Measurements from ENCODE around the gene SERPINB3.
"Not testable (repeated sequence)": the region's sequence is repeated elsewhere in the genome, so short reads cannot be mapped to it uniquely, and the experiment has no call there.

DNA sequence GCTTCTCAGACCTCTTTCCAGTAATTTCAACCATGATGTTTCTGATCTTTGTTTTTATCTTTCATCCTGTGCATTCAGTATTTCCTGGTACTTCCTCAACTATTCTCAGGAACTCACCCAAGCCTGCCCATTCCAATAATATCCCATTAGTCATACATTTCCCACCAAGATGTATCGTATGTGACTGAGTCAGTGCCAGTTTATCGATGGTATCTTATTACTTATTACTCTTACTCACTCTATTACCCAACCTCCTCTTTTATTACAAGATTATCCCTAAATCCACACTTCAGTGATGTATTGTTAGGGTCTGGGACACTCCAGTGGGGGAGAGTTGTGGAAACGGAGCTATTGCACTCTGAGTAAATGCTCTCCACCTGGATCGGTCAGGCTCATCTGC, 2.8 kb downstream of the SERPINB3 start:
- not testable (repeated sequence) for TF ChIP-seq EZH2 (IDR thresholded peaks at IDR 0.05; ENCODE audit: borderline replicate concordance, insufficient read depth, low read depth, low read length, poor library complexity, severe bottlenecking)
- TF ChIP-seq, protein P1, sequence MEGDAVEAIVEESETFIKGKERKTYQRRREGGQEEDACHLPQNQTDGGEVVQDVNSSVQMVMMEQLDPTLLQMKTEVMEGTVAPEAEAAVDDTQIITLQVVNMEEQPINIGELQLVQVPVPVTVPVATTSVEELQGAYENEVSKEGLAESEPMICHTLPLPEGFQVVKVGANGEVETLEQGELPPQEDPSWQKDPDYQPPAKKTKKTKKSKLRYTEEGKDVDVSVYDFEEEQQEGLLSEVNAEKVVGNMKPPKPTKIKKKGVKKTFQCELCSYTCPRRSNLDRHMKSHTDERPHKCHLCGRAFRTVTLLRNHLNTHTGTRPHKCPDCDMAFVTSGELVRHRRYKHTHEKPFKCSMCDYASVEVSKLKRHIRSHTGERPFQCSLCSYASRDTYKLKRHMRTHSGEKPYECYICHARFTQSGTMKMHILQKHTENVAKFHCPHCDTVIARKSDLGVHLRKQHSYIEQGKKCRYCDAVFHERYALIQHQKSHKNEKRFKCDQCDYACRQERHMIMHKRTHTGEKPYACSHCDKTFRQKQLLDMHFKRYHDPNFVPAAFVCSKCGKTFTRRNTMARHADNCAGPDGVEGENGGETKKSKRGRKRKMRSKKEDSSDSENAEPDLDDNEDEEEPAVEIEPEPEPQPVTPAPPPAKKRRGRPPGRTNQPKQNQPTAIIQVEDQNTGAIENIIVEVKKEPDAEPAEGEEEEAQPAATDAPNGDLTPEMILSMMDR (IDR thresholded peaks at IDR 0.05), result not testable (repeated sequence)

Data from B cell (primary cell).